HFF-Myc (cell line): ENCODE measurements around the gene CHST12.
"Not testable (repeated sequence)": the region's sequence is repeated elsewhere in the genome, so short reads cannot be mapped to it uniquely, and the experiment has no call there.

Experiments used
- DNase-seq: peaks from one replicate; pipeline ENCODE4 v3.0.0-alpha.2; 2011; ENCODE audit warnings: low read depth; ENCODE audit errors: extremely low read depth
- H3K4me3 ChIP-seq: replicated peaks from 2 replicates; pipeline ENCODE4 v1.5.1; 2011; ENCODE audit warnings: low read depth, mild to moderate bottlenecking, control low read depth, low read length
- CTCF ChIP-seq: IDR thresholded peaks from 2 replicates; pipeline ENCODE4 v1.5.1; 2012; ENCODE audit warnings: mild to moderate bottlenecking, low read depth, low read length, control low read depth; ENCODE audit errors: missing control alignments

CHST12 gene

GRCh38 chr7:2376351-2377154 lies 26.9 kb upstream of the CHST12 start:
- TF ChIP-seq CTCF = no peak
- no peak overlapping the region for H3K4me3 ChIP-seq
- no peak for DNase-seq

- not testable (repeated sequence) for DNase-seq, H3K4me3 ChIP-seq
Observed at GRCh38 chr7:2377492-2377891, 25.9 kb upstream of the CHST12 start.

GRCh38 chr7:2378125-2378524 lies 25.3 kb upstream of the CHST12 start:
- DNase-seq = not testable (repeated sequence)

GRCh38 chr7:2379161-2379560 lies 24.2 kb upstream of the CHST12 start:
- no peak for TF ChIP-seq CTCF
- no peak overlapping the region for H3K4me3 ChIP-seq
- no peak for DNase-seq

More at GRCh38 chr7:2378125-2378524, 25.3 kb upstream of the CHST12 start:
- not testable (repeated sequence) for H3K4me3 ChIP-seq

DNA sequence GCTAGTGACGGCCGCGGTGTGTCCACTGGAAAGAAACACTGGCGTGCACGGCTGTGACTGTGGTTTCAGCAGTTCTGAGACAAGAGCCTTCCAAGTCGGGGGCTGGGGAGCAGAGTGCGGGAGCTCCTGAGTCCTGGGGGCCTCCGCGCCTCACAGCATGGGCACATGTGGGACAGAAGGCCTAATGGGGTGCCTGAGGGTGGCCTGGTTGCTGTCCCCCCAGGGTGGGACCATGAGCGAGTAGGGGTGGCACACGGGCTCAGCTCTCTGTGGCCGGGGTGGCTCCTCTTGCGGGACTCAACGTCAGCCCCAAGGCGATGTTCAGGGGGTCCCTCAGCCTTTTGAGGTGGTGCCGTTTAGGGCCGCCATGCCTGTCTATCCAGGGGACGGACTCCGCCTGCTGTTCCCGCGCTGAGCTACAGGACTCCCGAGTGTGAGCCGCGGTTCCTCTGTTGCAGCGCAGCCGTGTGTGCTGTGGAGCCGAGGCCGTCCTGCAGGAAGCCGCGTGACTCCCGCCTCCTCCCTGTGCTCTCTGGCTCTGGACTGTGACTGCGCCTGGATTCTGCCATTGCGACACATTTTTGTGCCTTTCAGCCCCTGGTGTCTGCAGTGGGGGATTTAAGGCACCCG lies 23.5 kb upstream of the CHST12 start:
- no peak for TF ChIP-seq CTCF
- no peak for DNase-seq

DNA sequence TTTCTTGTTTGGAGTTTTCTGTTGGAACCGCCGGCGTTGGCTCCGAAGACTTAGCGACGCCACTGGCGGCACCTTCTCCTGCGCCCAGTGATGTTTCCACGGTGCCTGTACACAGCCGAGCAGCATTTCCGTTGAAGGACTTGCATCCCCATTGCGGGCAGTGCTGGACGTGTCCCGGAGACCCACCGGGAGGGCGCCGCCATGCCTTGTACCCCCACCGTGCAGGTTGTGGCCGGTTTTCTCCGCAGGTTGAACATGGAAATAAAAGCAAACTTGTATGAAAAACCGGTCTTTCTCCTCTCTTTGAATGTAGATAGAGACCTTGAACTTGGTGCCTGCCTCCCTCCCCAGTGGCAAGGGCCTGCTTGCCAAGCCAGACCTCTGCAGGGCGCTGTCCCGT lies 22.9 kb upstream of the CHST12 start:
- TF ChIP-seq CTCF = no peak
- H3K4me3 ChIP-seq = no peak overlapping the region
- no peak for DNase-seq

More for the DNA sequence above, 23.5 kb upstream of the CHST12 start:
- no peak overlapping the region for H3K4me3 ChIP-seq

DNA sequence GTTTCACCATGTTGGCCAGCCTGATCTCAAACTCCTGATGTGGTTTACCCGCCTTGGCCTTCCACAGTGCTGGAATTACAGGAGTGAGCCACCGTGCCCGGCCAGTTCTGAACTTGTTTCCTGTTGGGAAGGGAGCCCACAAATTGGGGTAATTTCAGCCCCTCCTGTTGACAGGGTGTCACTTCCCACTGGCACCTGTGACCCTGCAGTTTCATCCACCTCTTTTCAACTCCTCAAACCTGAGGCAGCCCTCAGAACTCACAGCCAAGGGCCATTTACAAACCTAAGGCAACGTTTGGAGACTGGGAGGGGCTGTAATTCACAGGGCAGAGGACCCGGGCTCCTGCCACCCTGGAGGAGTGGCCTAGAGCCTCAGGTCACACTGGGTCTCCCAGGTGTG lies 22.2 kb upstream of the CHST12 start:
- no peak for TF ChIP-seq CTCF
- no peak overlapping the region for H3K4me3 ChIP-seq

More for the DNA sequence above, 22.2 kb upstream of the CHST12 start:
- no peak for DNase-seq
